ENCODE measurements around the gene FSTL4. TPM values are rescaled to one million over a fixed set of nuclear protein-coding genes. Genes with fewer than 3 reads are reported as not detected.
A peak's percentile ranks its signal among the peaks of the same experiment; 100 is the strongest.

Gene FSTL4
- total and polyA plus RNA-seq, 2 of the 13 experiments (the other 11 are each of a cell fraction or from before 2014, with no cell fraction given), result 2.1 to 3.0 TPM

DNA sequence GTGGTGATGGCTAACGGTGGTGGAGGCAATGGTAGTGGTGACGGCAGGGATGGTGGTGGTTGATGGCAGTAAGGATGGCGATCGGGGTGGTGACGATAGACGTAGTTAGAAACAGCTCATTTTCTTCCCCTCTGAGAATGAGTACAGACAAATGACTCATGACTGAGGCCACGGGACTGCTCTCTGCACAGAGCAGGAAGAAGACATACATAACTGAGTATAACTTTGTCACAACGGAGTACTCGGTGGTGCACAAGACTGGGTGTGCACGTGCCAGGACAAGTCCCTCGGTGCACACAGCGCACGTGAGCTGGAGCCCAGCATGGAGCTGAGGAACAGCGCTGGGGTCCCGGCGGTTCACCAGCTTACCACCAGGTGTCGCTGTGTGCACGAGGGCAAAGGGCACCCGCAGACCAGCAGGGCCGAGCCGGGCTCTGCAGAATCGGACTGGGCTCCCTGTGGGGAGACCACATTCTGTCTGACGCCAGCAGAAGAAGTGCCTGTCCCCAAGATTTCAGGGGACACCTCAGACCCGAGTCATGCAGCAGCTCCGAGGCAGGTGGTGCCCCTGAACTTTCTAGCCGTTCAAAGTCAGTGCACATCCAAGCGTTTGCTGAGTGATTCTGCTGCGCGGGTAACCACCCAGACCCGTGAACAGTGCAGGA lies 188.6 kb downstream of the FSTL4 start (continued):
- no peak for TF ChIP-seq CEBPB (IDR thresholded peaks at IDR 0.05; ENCODE audit: borderline replicate concordance, low read depth, low read length)
- TF ChIP-seq FOXC1 (CRISPR knock-in tag; IDR thresholded peaks at IDR 0.05; ENCODE audit: borderline replicate concordance), result peak; percentile 50; the same call in 1 of the 2 replicates
- TF ChIP-seq, protein P1, sequence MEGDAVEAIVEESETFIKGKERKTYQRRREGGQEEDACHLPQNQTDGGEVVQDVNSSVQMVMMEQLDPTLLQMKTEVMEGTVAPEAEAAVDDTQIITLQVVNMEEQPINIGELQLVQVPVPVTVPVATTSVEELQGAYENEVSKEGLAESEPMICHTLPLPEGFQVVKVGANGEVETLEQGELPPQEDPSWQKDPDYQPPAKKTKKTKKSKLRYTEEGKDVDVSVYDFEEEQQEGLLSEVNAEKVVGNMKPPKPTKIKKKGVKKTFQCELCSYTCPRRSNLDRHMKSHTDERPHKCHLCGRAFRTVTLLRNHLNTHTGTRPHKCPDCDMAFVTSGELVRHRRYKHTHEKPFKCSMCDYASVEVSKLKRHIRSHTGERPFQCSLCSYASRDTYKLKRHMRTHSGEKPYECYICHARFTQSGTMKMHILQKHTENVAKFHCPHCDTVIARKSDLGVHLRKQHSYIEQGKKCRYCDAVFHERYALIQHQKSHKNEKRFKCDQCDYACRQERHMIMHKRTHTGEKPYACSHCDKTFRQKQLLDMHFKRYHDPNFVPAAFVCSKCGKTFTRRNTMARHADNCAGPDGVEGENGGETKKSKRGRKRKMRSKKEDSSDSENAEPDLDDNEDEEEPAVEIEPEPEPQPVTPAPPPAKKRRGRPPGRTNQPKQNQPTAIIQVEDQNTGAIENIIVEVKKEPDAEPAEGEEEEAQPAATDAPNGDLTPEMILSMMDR (CRISPR knock-in tag; IDR thresholded peaks at IDR 0.05), result peak; percentile 96
- TF ChIP-seq ZBTB26 (CRISPR knock-in tag; IDR thresholded peaks at IDR 0.05; ENCODE audit: borderline replicate concordance), result no peak
- TF ChIP-seq, protein P2, sequence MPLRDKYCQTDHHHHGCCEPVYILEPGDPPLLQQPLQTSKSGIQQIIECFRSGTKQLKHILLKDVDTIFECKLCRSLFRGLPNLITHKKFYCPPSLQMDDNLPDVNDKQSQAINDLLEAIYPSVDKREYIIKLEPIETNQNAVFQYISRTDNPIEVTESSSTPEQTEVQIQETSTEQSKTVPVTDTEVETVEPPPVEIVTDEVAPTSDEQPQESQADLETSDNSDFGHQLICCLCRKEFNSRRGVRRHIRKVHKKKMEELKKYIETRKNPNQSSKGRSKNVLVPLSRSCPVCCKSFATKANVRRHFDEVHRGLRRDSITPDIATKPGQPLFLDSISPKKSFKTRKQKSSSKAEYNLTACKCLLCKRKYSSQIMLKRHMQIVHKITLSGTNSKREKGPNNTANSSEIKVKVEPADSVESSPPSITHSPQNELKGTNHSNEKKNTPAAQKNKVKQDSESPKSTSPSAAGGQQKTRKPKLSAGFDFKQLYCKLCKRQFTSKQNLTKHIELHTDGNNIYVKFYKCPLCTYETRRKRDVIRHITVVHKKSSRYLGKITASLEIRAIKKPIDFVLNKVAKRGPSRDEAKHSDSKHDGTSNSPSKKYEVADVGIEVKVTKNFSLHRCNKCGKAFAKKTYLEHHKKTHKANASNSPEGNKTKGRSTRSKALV (CRISPR knock-in tag; IDR thresholded peaks at IDR 0.05), result no peak
- TF ChIP-seq ZMAT5 (CRISPR knock-in tag; IDR thresholded peaks at IDR 0.05; ENCODE audit: borderline replicate concordance, low read depth), result no peak
- TF ChIP-seq ISL2 (CRISPR knock-in tag; IDR thresholded peaks at IDR 0.05), result peak; percentile 53; the same call in 1 of the 2 replicates
- TF ChIP-seq, protein P3, sequence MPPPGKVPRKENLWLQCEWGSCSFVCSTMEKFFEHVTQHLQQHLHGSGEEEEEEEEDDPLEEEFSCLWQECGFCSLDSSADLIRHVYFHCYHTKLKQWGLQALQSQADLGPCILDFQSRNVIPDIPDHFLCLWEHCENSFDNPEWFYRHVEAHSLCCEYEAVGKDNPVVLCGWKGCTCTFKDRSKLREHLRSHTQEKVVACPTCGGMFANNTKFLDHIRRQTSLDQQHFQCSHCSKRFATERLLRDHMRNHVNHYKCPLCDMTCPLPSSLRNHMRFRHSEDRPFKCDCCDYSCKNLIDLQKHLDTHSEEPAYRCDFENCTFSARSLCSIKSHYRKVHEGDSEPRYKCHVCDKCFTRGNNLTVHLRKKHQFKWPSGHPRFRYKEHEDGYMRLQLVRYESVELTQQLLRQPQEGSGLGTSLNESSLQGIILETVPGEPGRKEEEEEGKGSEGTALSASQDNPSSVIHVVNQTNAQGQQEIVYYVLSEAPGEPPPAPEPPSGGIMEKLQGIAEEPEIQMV (CRISPR knock-in tag; IDR thresholded peaks at IDR 0.05; ENCODE audit: low read depth), result 0 out of 2 replicates have a peak, but pooled peaks have one; percentile 47
- TF ChIP-seq GPN1 (CRISPR knock-in tag; IDR thresholded peaks at IDR 0.05; ENCODE audit: borderline replicate concordance), result no peak
- TF ChIP-seq ZZZ3 (CRISPR knock-in tag; IDR thresholded peaks at IDR 0.05; ENCODE audit: borderline replicate concordance), result no peak
- TF ChIP-seq, protein P4, sequence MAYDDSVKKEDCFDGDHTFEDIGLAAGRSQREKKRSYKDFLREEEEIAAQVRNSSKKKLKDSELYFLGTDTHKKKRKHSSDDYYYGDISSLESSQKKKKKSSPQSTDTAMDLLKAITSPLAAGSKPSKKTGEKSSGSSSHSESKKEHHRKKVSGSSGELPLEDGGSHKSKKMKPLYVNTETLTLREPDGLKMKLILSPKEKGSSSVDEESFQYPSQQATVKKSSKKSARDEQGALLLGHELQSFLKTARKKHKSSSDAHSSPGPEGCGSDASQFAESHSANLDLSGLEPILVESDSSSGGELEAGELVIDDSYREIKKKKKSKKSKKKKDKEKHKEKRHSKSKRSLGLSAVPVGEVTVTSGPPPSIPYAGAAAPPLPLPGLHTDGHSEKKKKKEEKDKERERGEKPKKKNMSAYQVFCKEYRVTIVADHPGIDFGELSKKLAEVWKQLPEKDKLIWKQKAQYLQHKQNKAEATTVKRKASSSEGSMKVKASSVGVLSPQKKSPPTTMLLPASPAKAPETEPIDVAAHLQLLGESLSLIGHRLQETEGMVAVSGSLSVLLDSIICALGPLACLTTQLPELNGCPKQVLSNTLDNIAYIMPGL (CRISPR knock-in tag; IDR thresholded peaks at IDR 0.05; ENCODE audit: borderline replicate concordance in 1 of 2, low read depth in 1 of 2), result peak in 1 of 2 experiments; percentile 58; a peak in 1 of 4 replicates
- TF ChIP-seq SIN3B (IDR thresholded peaks at IDR 0.05; ENCODE audit: low read length), result no peak

All from HepG2 (cell line).